ENCODE measurements around the gene RANBP3L.

DNA sequence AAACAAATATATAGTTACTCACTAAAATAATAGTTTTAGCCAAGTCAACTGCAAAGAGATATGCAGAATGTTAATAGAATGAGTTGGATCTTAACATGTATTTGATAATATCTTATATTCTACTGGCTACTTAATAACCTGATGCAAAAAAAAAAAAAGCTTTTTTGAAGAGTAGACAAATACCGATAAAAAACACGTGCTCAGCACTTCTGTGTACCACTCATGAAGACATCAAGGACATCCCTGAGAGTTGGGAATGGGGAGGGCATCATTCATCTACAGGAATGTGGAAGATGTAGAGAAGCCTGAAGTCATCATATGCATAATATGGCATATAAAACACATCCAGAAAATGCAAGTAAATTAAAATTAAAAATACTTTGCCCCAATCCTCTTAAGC lies 43.2 kb upstream of the RANBP3L start:
- TF ChIP-seq, protein P1, sequence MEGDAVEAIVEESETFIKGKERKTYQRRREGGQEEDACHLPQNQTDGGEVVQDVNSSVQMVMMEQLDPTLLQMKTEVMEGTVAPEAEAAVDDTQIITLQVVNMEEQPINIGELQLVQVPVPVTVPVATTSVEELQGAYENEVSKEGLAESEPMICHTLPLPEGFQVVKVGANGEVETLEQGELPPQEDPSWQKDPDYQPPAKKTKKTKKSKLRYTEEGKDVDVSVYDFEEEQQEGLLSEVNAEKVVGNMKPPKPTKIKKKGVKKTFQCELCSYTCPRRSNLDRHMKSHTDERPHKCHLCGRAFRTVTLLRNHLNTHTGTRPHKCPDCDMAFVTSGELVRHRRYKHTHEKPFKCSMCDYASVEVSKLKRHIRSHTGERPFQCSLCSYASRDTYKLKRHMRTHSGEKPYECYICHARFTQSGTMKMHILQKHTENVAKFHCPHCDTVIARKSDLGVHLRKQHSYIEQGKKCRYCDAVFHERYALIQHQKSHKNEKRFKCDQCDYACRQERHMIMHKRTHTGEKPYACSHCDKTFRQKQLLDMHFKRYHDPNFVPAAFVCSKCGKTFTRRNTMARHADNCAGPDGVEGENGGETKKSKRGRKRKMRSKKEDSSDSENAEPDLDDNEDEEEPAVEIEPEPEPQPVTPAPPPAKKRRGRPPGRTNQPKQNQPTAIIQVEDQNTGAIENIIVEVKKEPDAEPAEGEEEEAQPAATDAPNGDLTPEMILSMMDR (IDR thresholded peaks at IDR 0.05 in 2 of 3, conservative IDR thresholded peaks at IDR 0.05 in 1 of 3; ENCODE audit: insufficient read depth in 2 of 3, low read depth in 1 of 3, low read length in 3 of 3) = no peak
- TF ChIP-seq NRF1 (conservative IDR thresholded peaks at IDR 0.05 in 1 of 2, IDR thresholded peaks at IDR 0.05 in 1 of 2) = no peak
- no peak for TF ChIP-seq SIN3A (IDR thresholded peaks at IDR 0.05; ENCODE audit: borderline replicate concordance in 2 of 2, control insufficient read depth in 1 of 2, low read depth in 2 of 2, low read length in 2 of 2)
- TF ChIP-seq ZNF232 (CRISPR knock-in tag; IDR thresholded peaks at IDR 0.05) = no peak

Data from K562 (cell line).